Hepatocyte (in vitro differentiated cells): ENCODE data around the gene DSCAM. TPM values are rescaled to one million over a fixed set of nuclear protein-coding genes. Genes with fewer than 3 reads are reported as not detected.

ENCODE experiments used
- DNase-seq: peaks from one replicate; pipeline ENCODE4 v3.0.0-alpha.2; 2016; ENCODE audit warnings: low spot score
- H2AFZ ChIP-seq: fragments of 200-600 bp; sonication (generic); 2 replicates; pipeline ENCODE4 v1.6.0; 2016; ENCODE audit warnings: antibody characterized with exemption, mild to moderate bottlenecking
- H3K27ac ChIP-seq: fragments of 200-600 bp; sonication (generic); 2 replicates; pipeline ENCODE4 v1.5.1; 2016; ENCODE audit warnings: mild to moderate bottlenecking
- H3K27me3 ChIP-seq: fragments of 200-600 bp; sonication (generic); 2 replicates; pipeline ENCODE4 v1.6.1; 2016
- H3K36me3 ChIP-seq: fragments of 200-600 bp; sonication (generic); replicated peaks from 2 replicates; pipeline ENCODE4 v1.5.1; 2016; ENCODE audit warnings: low read depth; ENCODE audit not compliant: insufficient read depth
- H3K4me1 ChIP-seq: fragments of 200-600 bp; sonication (generic); 2 replicates; pipeline ENCODE4 v1.5.1; 2016; ENCODE audit warnings: mild to moderate bottlenecking, moderate library complexity; ENCODE audit not compliant: insufficient read depth
- H3K4me2 ChIP-seq: fragments of 200-600 bp; sonication (generic); 2 replicates; pipeline ENCODE4 v1.6.0; 2016
- H3K4me3 ChIP-seq: fragments of 200-600 bp; sonication (generic); 2 replicates; pipeline ENCODE4 v1.5.1; 2016; ENCODE audit warnings: mild to moderate bottlenecking
- H3K79me2 ChIP-seq: fragments of 200-600 bp; sonication (generic); 2 replicates; pipeline ENCODE4 v1.6.0; 2017; ENCODE audit warnings: mild to moderate bottlenecking
- H3K9me2 ChIP-seq: fragments of 200-600 bp; sonication (generic); replicated peaks from 2 replicates; pipeline ENCODE4 v1.6.0; 2017; ENCODE audit warnings: mild to moderate bottlenecking; ENCODE audit not compliant: insufficient read depth
- H3K9me3 ChIP-seq: fragments of 200-600 bp; sonication (generic); 2 replicates; pipeline ENCODE4 v1.5.1; 2016; ENCODE audit warnings: low read depth, mild to moderate bottlenecking
- H4K20me1 ChIP-seq: fragments of 200-600 bp; sonication (generic); 2 replicates; pipeline ENCODE4 v1.6.0; 2016; ENCODE audit warnings: mild to moderate bottlenecking; ENCODE audit not compliant: insufficient read depth, poor library complexity, severe bottlenecking
- CTCF ChIP-seq: fragments of 200-600 bp; sonication (generic); IDR thresholded peaks from 2 replicates; pipeline ENCODE4 v1.5.1; 2016; ENCODE audit warnings: antibody characterized with exemption, mild to moderate bottlenecking; ENCODE audit not compliant: poor library complexity
- EZH2 ChIP-seq: fragments of 200-600 bp; sonication (generic); IDR thresholded peaks from 2 replicates; pipeline ENCODE4 v1.6.1; 2016; ENCODE audit warnings: antibody characterized with exemption, mild to moderate bottlenecking, borderline replicate concordance
- EZH2phosphoT487 ChIP-seq: fragments of 200-600 bp; sonication (generic); IDR thresholded peaks from one replicate; pipeline ENCODE4 v1.6.1; 2018; ENCODE audit warnings: antibody characterized with exemption, mild to moderate bottlenecking, low read depth, moderate library complexity; ENCODE audit not compliant: unreplicated experiment, severe bottlenecking
- WGBS: methylation state at CpG from one replicate; pipeline ENCODE4 v1.1.6; 2016; ENCODE audit warnings: low lambda C conversion rate; ENCODE audit errors: missing lambda C conversion rate; 5-methylcytosine and 5-hydroxymethylcytosine counted together
- polyA plus RNA-seq: library from polyadenylated mRNA; unstranded; fragments of >200 nt; fragmentation: Nextera tagmentation; extraction: Ambion mirVana; gene quantifications from 2 replicates; pipeline ENCODE4 v1.2.1, GENCODE V29; 2016
- total RNA-seq: library from RNA; depleted of rRNA; stranded (reverse); fragments of >200 nt; gene quantifications from 2 replicates; pipeline ENCODE4 v1.2.3, GENCODE V29; 2014

The DSCAM gene
- total and polyA plus RNA-seq, 2 experiments from 2014 or later = 0.33 TPM; not detected in 1

GRCh38 chr21:40633048-40633447 lies 213.9 kb downstream of the DSCAM start:
- H3K4me1 ChIP-seq = no peaks in the 10 kb centered on the region
- H3K9me2 ChIP-seq = no peaks in the 10 kb centered on the region
- H4K20me1 ChIP-seq = no peaks in the 10 kb centered on the region
- H3K27me3 ChIP-seq = no peaks in the 10 kb centered on the region
- no peaks in the 10 kb centered on the region for H3K79me2 ChIP-seq
- WGBS = 90% methylated on average over 9 of the region's 9 CpGs
- H3K27ac ChIP-seq = no peak overlapping the region
- no peak overlapping the region for H2AFZ ChIP-seq
- TF ChIP-seq CTCF = no peak
- no peak for TF ChIP-seq EZH2phosphoT487
- no peak for TF ChIP-seq EZH2
- DNase-seq = no peak
- no peak overlapping the region for H3K4me3 ChIP-seq
- no peaks in the 10 kb centered on the region for H3K36me3 ChIP-seq
- no peak overlapping the region for H3K4me2 ChIP-seq
- no peaks in the 10 kb centered on the region for H3K9me3 ChIP-seq

- WGBS = 76% methylated on average over 2 of the region's 2 CpGs
These were observed 215.7 kb downstream of the DSCAM start for GRCh38 chr21:40631211-40631610.

GRCh38 chr21:40625991-40626390 lies 221.0 kb downstream of the DSCAM start:
- TF ChIP-seq EZH2 (no peak), CTCF (no peak), EZH2phosphoT487 (no peak)
- DNase-seq = no peak
- Histone ChIP-seq H3K27ac (no peak overlapping the region), H2AFZ (no peak overlapping the region), H3K79me2 (no peaks in the 10 kb centered on the region), H3K27me3 (no peaks in the 10 kb centered on the region), H3K9me3 (no peaks in the 10 kb centered on the region), H3K4me2 (no peak overlapping the region), H3K9me2 (no peaks in the 10 kb centered on the region), H4K20me1 (no peaks in the 10 kb centered on the region), H3K4me3 (no peak overlapping the region), H3K4me1 (no peaks in the 10 kb centered on the region), H3K36me3 (no peaks in the 10 kb centered on the region)
- 96% methylated on average over 3 of the region's 3 CpGs for WGBS

More at GRCh38 chr21:40631211-40631610, 215.7 kb downstream of the DSCAM start:
- no peak overlapping the region for H2AFZ ChIP-seq
- no peaks in the 10 kb centered on the region for H3K4me1 ChIP-seq
- no peaks in the 10 kb centered on the region for H3K9me2 ChIP-seq
- H3K79me2 ChIP-seq = no peaks in the 10 kb centered on the region
- H3K9me3 ChIP-seq = no peaks in the 10 kb centered on the region
- H4K20me1 ChIP-seq = no peaks in the 10 kb centered on the region
- H3K4me3 ChIP-seq = no peak overlapping the region
- H3K36me3 ChIP-seq = no peaks in the 10 kb centered on the region
- no peak overlapping the region for H3K27ac ChIP-seq
- DNase-seq = no peak
- H3K4me2 ChIP-seq = no peak overlapping the region
- TF ChIP-seq EZH2 (no peak), EZH2phosphoT487 (no peak), CTCF (no peak)
- no peaks in the 10 kb centered on the region for H3K27me3 ChIP-seq

- Histone ChIP-seq H3K36me3 (no peaks in the 10 kb centered on the region), H3K79me2 (no peaks in the 10 kb centered on the region), H2AFZ (no peak overlapping the region), H4K20me1 (no peaks in the 10 kb centered on the region), H3K9me2 (no peaks in the 10 kb centered on the region), H3K4me3 (no peak overlapping the region), H3K27ac (no peak overlapping the region), H3K4me1 (no peaks in the 10 kb centered on the region), H3K4me2 (no peak overlapping the region), H3K27me3 (no peaks in the 10 kb centered on the region), H3K9me3 (no peaks in the 10 kb centered on the region)
- DNase-seq = no peak
- TF ChIP-seq EZH2 (no peak), EZH2phosphoT487 (no peak), CTCF (no peak)
- 36% methylated on average over 1 of the region's 1 CpG for WGBS
These were observed 223.4 kb downstream of the DSCAM start for GRCh38 chr21:40623528-40623927.
